ENCODE results near the gene DERL3. TPM values are rescaled to one million over a fixed set of nuclear protein-coding genes. Genes with fewer than 3 reads are reported as not detected.

Gene DERL3
- total and polyA plus RNA-seq, 8 donors: 0.45 to 24.5 (median 7.1) TPM

DNA sequence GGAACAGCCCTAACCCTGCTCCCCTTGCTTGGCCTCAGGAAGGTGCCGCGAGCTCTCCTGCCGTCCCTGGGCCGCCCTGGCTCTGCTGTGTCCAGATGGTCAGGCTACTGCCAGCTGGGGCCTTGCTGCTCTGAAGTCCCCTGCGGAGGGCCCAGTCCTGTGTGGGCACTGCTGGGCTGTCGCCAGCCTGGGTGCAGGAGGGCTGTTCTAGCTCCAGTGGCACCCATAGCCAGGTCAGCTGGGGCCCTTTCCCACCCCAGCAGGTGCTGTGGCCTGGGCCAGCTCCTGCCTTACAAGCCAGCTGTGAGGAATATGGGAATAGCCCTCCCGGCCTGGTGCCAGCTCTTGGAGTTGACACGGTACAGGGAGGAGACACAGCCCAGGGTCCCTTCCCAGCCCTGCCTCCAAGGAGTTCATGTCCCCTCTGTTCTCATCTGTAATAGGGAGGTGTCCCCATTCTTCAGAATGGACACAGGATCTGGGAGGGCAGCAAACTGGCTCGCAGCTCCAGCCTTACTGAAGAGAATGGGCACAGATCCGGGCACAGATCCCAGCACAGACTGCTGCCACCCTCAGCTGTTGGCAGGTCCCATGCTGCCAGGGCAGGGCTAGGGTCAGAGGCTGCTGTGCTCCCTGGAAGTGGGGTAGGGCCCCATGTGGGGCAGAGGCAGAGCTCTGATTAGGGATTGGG lies 3.9 kb downstream of the DERL3 start:
- peak in 1 of 2 donors; percentile 64 for DNase-seq
- Histone ChIP-seq H3K27me3 (no peaks in the 10 kb centered on the region), H3K27ac (peak overlapping the region; percentile 44 to 65 (median 61)), H3K4me3 (no peak overlapping the region), H3K4me1 (peaks cover 29 to 74% (median 56%) of the 10 kb centered on the region in 4 donors), H3K36me3 (peaks cover 17 to 72% (median 69%) of the 10 kb centered on the region in 4 donors), H3K9me3 (no peaks in the 10 kb centered on the region)
- intact Hi-C loops (cut with DNase I; ENCODE audit: low total_unique reads): no loop called here
- 35 to 69% (median 51%) methylated on average over 6 to 10 of the region's 10 CpGs for WGBS, 5 donors
- TF ChIP-seq CTCF (IDR thresholded peaks at IDR 0.05): no peak
- no peak for TF ChIP-seq POLR2AphosphoS5 (IDR thresholded peaks at IDR 0.05)
- TF ChIP-seq EP300 (IDR thresholded peaks at IDR 0.05): no peak

GRCh38 chr22:23834406-23834792 lies 4.4 kb downstream of the DERL3 start:
- peaks cover 18 to 77% (median 74%) of the 10 kb centered on the region in 4 donors for H3K36me3 ChIP-seq
- no peak for DNase-seq
- 80 to 95% (median 89%) methylated on average over 2 to 3 of the region's 3 CpGs for WGBS, 5 donors

DNA sequence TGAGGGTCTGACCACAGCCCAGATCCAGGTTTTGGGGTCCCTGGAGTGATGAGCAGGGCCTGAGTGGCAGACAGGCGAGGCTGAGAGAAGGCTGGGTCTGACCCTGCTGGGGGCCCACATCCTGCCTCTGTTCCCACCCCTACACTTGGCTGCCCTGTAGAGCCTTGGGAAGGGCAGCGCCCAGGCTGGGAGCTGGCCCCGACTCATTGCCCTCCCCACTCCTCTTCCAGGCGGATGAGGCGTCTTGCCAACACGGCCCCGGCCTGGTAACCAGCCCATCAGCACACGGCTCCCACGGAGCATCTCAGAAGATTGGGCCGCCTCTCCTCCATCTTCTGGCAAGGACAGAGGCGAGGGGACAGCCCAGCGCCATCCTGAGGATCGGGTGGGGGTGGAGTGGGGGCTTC lies 4.9 kb downstream of the DERL3 start:
- intact Hi-C loops (cut with DNase I; ENCODE audit: low total_unique reads): no loop called here
- Histone ChIP-seq H3K4me3 (no peak overlapping the region), H3K36me3 (peaks cover 23 to 82% (median 79%) of the 10 kb centered on the region in 4 donors), H3K27me3 (no peaks in the 10 kb centered on the region), H3K9me3 (no peaks in the 10 kb centered on the region), H3K4me1 (peaks cover 24 to 65% (median 46%) of the 10 kb centered on the region in 4 donors), H3K27ac (peak overlapping the region in 1 of 5 donors; percentile 13)
- DNase-seq: no peak
- TF ChIP-seq POLR2A (IDR thresholded peaks at IDR 0.05) (no peak), POLR2AphosphoS5 (IDR thresholded peaks at IDR 0.05) (no peak), CTCF (IDR thresholded peaks at IDR 0.05) (no peak), EP300 (IDR thresholded peaks at IDR 0.05) (no peak)
- 58 to 80% (median 69%) methylated on average over 9 to 13 of the region's 13 CpGs for WGBS, 5 donors

More at GRCh38 chr22:23834406-23834792, 4.4 kb downstream of the DERL3 start:
- H3K9me3 ChIP-seq: no peaks in the 10 kb centered on the region
- H3K4me1 ChIP-seq: peaks cover 27 to 70% (median 51%) of the 10 kb centered on the region in 4 donors
- intact Hi-C loops (cut with DNase I; ENCODE audit: low total_unique reads): no loop called here
- peak overlapping the region; percentile 44 to 65 (median 61) for H3K27ac ChIP-seq
- no peaks in the 10 kb centered on the region for H3K27me3 ChIP-seq
- H3K4me3 ChIP-seq: no peak overlapping the region
- TF ChIP-seq CTCF (IDR thresholded peaks at IDR 0.05): no peak
- no peak for TF ChIP-seq POLR2A (IDR thresholded peaks at IDR 0.05)
- TF ChIP-seq POLR2AphosphoS5 (IDR thresholded peaks at IDR 0.05): no peak
- no peak for TF ChIP-seq EP300 (IDR thresholded peaks at IDR 0.05)

GRCh38 chr22:23833017-23833751 lies 5.6 kb downstream of the DERL3 start:
- Histone ChIP-seq H3K27ac (peak overlapping the region in 1 of 5 donors; percentile 13), H3K4me1 (peaks cover 18 to 58% (median 39%) of the 10 kb centered on the region in 4 donors), H3K27me3 (no peaks in the 10 kb centered on the region), H3K36me3 (peaks cover 27 to 90% (median 86%) of the 10 kb centered on the region in 4 donors), H3K4me3 (no peak overlapping the region), H3K9me3 (no peaks in the 10 kb centered on the region)
- no peak for DNase-seq
- TF ChIP-seq CTCF (IDR thresholded peaks at IDR 0.05): no peak
- TF ChIP-seq EP300 (IDR thresholded peaks at IDR 0.05): no peak
- no peak for TF ChIP-seq POLR2AphosphoS5 (IDR thresholded peaks at IDR 0.05)
- TF ChIP-seq POLR2A (IDR thresholded peaks at IDR 0.05): no peak
- WGBS, 5 donors: 90 to 93% (median 92%) methylated on average over 10 to 16 of the region's 16 CpGs
- intact Hi-C loops (cut with DNase I; ENCODE audit: low total_unique reads): no loop called here

Measured in stomach (tissue), 9 donors.